Stimulated activated naive CD8-positive, alpha-beta T cell treated with anti-CD3 and anti-CD28 coated beads, Interleukin-15, amount 100 ng/mL, for 72 hours (primary cell): ENCODE results near the gene ACIN1.

Experiments used
- ATAC-seq: fragments of 150-1000 bp; cut with Tn5 transposase; 2 replicates; pipeline ENCODE4 v1.10.0; 2021; ENCODE audit warnings: mild to moderate bottlenecking, moderate library complexity
- DNase-seq, 2 donors: peaks; one replicate each; pipeline ENCODE4 v3.0.0; 2021 to 2022
- H3K27ac Mint-ChIP-seq, 2 donors: one replicate each; pipeline ENCODE4 v1.8.0; 2022; ENCODE audit warnings: mild to moderate bottlenecking in 2 of 2, mixed read lengths in 2 of 2, moderate library complexity in 2 of 2
- H3K27me3 Mint-ChIP-seq: one replicate; pipeline ENCODE4 v1.8.0; 2022; ENCODE audit warnings: mixed read lengths
- H3K4me1 Mint-ChIP-seq: one replicate; pipeline ENCODE4 v1.8.0; 2022; ENCODE audit warnings: mild to moderate bottlenecking, mixed read lengths
- H3K4me3 Mint-ChIP-seq, 2 donors: one replicate each; pipeline ENCODE4 v1.8.0; 2022; ENCODE audit warnings: mild to moderate bottlenecking in 2 of 2, mixed read lengths in 2 of 2, moderate library complexity in 1 of 2
- H3K9me3 Mint-ChIP-seq, 2 donors: one replicate each; pipeline ENCODE4 v1.8.0; 2022; ENCODE audit warnings: mixed read lengths in 2 of 2

ACIN1 gene

DNA sequence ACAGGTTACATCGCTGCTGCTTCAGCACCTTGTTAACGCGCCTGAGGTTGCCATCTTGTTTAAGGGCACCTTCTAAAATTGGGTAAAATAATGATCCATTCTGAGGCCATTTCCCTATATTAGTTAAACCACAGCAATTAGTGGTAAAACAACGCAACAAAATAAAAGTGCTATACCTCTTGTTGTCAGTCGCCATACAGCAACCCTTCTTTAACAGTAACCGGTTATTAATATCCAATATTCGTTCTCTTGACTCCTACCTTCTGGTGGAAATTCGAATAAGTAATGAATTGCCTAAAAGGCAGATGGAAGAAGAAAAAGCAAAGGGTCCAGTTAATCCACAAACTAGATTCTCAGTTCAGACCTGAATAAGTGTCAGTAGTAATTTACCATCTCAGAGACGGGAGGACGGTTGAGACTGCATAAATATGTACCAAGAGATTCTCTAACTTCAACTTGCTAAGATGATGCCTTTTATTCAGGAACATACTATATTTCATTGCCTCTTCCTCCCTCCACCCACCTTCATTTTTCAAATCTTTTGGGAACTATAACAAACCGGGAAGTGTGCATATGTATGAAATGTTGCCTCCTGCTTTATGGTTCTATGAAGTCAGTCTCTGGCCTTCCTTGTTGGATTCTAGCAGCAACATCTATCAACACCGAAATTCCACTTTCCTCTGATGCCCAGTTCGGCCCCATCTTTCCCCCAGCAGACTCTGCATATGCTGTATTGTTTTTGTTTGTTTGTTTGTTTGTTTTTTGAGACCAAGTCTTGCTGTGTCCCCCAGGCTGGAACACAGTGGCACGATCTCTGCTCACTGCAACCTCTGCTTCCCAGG lies 59.4 kb downstream of the ACIN1 start:
- Mint-ChIP-seq H3K9me3 (no peaks in the 10 kb centered on the region), H3K4me3 (peak overlapping the region; percentile 86 to 98), H3K27me3 (no peaks in the 10 kb centered on the region), H3K27ac (peak overlapping the region; percentile 97 to 99), H3K4me1 (peaks cover 36% of the 10 kb centered on the region)
- ATAC-seq (no peak), DNase-seq (no peak)

DNA sequence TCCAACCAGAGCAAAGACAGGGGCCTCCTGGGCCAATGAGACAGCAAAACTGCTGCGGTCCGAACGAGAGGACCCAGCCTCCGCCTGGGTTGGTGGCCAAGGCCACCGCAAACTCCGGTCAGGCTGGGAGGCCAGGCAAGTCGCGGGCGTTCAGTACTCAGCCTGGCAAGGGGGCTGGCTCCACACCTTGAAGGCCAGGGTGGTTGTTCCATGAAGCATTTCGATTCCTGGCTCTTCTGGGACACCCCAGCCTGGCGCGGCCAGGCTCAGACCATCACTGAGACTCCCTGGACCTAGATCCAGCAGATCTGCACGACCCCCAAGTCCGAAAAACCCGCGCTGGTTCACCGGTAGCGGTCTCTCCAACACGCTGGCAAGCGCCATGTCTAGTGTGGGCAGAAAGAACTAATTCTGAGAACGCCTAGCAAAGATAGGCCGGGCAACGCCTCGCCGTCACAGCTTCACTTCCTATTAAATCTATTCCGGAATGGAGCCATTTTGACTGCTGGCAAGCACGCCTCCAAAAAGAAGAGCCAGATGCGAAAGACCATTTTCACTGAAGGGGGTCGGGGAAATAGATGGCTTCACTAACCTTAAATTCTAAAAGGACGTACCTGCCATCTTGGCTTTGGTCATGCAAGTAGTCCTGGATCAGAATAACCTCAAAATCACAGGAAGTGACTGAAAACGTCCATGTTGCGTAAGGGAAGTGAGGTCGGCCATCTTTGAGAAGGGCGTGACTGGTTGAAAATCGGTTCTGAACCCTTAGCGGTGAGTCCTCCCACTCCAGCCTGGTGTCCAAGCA lies 60.2 kb downstream of the ACIN1 start, which contains the start of gene PSMB5:
TSS of gene PSMB5 (minus strand) at position 403 of the 805 bp plus-strand sequence. CDS start at position 384, 19 bp downstream.
- Mint-ChIP-seq H3K9me3 (no peaks in the 10 kb centered on the region), H3K4me3 (peak within 1 kb of the TSS; percentile 86 to 98), H3K27me3 (no peaks in the 10 kb centered on the region), H3K4me1 (peaks cover 36% of the 10 kb centered on the region), H3K27ac (peak within 1 kb of the TSS; percentile 97 to 99)
- ATAC-seq (peak; percentile 97), DNase-seq (peak; percentile 86 to 93)

GRCh38 chr14:23033801-23034497 lies 61.0 kb downstream of the ACIN1 start:
- no peak for DNase-seq
- ATAC-seq: no peak
- H3K4me3 Mint-ChIP-seq: peak overlapping the region; percentile 86 to 98
- peak overlapping the region; percentile 97 to 99 for H3K27ac Mint-ChIP-seq
- no peaks in the 10 kb centered on the region for H3K9me3 Mint-ChIP-seq
- peaks cover 43% of the 10 kb centered on the region for H3K4me1 Mint-ChIP-seq
- H3K27me3 Mint-ChIP-seq: no peaks in the 10 kb centered on the region

DNA sequence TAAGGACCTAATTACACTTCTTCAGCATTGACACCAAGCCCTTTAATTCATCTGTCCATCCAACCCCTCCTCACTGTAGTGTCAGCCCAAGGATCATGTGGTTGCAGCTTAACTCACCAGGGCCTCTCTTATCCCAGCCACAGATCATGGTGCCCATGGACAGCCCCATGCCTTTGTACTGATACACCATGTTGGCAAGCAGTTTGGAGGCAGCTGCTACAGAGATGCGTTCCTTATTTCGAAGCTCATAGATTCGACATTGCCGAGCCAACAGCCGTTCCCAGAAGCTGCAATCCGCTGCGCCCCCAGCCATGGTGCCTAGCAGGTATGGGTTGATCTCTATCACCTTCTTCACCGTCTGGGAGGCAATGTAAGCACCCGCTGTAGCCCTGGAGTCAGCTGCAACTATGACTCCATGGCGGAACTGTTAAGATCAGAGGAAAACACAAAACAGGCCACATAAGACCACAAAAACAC lies 61.6 kb downstream of the ACIN1 start:
- H3K4me3 Mint-ChIP-seq: peak overlapping the region; percentile 86 to 98
- ATAC-seq: no peak
- peak overlapping the region; percentile 59 to 97 for H3K27ac Mint-ChIP-seq
- DNase-seq: no peak
- no peaks in the 10 kb centered on the region for H3K9me3 Mint-ChIP-seq
- H3K4me1 Mint-ChIP-seq: peaks cover 49% of the 10 kb centered on the region
- H3K27me3 Mint-ChIP-seq: no peaks in the 10 kb centered on the region

DNA sequence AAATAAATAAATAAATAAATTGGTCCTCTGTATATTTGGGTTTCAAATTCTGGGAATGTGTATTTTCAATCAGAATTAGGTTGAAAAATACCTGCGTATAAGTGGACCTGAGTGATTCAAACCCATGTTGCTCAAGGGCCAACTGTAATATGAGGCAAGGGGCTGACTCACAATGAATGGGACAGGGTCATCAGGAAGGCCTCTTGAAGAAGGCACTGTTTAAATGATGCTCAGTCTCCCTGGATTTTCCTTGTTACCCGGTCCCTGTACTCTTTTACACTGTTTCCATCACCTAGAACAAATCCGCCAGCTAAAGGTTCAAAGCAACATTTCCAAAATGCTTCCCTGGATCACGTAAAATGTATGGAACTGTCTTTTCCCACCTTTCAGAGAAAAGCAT lies 64.0 kb downstream of the ACIN1 start:
- H3K9me3 Mint-ChIP-seq: no peaks in the 10 kb centered on the region
- H3K4me1 Mint-ChIP-seq: peaks cover 60% of the 10 kb centered on the region
- no peaks in the 10 kb centered on the region for H3K27me3 Mint-ChIP-seq
- H3K27ac Mint-ChIP-seq: peak overlapping the region in 1 of 2 donors; percentile 63
- ATAC-seq (no peak), DNase-seq (no peak)
- no peak overlapping the region for H3K4me3 Mint-ChIP-seq

- ATAC-seq: peak; percentile 71
- no peaks in the 10 kb centered on the region for H3K9me3 Mint-ChIP-seq
- no peak overlapping the region for H3K27ac Mint-ChIP-seq
- H3K4me1 Mint-ChIP-seq: peaks cover 71% of the 10 kb centered on the region
- peak overlapping the region; percentile 22 to 53 for H3K4me3 Mint-ChIP-seq
- H3K27me3 Mint-ChIP-seq: no peaks in the 10 kb centered on the region
- DNase-seq: no peak
Observed at GRCh38 chr14:23028799-23029198, 66.1 kb downstream of the ACIN1 start.

DNA sequence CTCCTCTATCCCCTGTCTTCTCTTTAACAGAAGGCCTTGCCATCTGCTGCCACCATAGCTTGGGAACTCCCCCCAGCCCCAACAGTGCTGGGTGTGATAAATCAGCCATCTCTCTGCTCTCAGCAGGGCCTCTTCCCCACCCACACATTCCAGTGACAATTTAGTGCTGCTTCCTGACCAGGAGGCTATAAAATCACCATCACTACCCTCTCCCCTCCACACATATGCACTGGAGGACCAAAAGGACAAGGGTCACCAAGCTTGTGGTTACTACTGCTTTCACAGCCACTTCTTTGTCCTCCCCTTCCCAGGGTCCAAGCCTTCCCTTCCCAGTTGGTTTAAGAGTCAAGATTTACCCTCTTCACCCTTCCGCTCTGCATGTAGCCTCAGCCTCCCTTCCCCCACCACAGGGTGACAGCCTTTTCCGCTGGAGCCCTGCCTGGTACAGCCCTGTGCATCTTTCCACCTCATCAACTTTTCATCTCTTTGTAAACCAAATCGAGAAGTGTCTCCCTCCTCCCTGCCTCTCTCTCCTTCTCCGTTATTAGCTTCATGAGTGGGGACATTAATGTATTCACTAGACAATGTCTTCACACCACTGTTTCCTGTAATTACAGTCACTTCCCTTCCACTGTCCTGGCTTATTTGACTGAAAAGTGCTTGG lies 69.7 kb downstream of the ACIN1 start:
- no peak for DNase-seq
- Mint-ChIP-seq H3K4me1 (peaks cover 69% of the 10 kb centered on the region), H3K4me3 (peak overlapping the region; percentile 10 to 63), H3K27ac (peak overlapping the region; percentile 51 to 53), H3K27me3 (no peaks in the 10 kb centered on the region), H3K9me3 (no peaks in the 10 kb centered on the region)
- peak; percentile 61 for ATAC-seq

DNA sequence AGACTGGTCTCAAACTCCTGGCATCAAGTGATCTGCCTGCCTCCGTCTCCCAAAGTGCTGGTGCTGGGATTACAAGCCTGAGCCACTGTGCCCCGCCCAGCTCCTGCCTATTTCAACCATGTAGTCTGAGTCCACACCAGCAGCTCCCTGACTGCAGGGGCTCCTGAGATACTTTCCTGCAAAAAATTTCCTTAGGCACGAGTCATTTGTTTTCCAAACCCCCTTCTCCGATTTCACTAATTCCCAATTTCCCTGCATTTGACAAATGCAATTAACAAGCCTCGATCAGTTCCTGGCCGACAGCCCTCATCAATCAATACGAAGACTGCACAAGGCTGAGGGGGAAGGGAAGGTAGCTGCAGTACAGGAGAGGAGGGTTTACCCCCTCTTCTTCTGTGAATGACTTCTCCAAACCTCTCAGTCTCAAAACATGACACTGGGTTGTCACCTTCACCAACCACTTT lies 70.3 kb downstream of the ACIN1 start:
- Mint-ChIP-seq H3K4me3 (peak overlapping the region in 1 of 2 donors; percentile 63), H3K9me3 (no peaks in the 10 kb centered on the region), H3K27ac (peak overlapping the region in 1 of 2 donors; percentile 53), H3K4me1 (peaks cover 69% of the 10 kb centered on the region), H3K27me3 (no peaks in the 10 kb centered on the region)
- ATAC-seq (peak; percentile 63), DNase-seq (no peak)

DNA sequence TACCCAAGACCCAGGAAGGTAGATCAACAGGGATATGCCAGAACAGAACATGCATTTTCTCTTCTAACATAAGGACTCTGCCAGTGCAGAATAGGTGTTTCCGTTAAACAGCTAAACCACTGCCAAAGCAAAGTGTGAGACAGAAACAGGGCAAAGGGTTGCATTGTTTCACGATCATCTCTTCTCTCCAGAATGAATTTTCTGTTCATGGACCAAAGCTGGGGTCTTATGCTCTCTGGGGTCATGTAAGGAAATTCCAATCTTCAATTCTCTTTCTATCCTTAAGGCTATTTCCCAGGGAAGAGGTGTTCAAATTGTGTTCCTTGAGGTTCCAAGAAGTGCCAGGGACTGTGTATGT lies 71.2 kb downstream of the ACIN1 start:
- H3K27me3 Mint-ChIP-seq: no peaks in the 10 kb centered on the region
- DNase-seq (no peak), ATAC-seq (no peak)
- H3K27ac Mint-ChIP-seq: peak overlapping the region in 1 of 2 donors; percentile 21
- H3K4me3 Mint-ChIP-seq: no peak overlapping the region
- H3K4me1 Mint-ChIP-seq: peaks cover 60% of the 10 kb centered on the region
- H3K9me3 Mint-ChIP-seq: no peaks in the 10 kb centered on the region

GRCh38 chr14:23023022-23023794 lies 71.7 kb downstream of the ACIN1 start:
- Mint-ChIP-seq H3K27me3 (no peaks in the 10 kb centered on the region), H3K4me3 (no peak overlapping the region), H3K27ac (peak overlapping the region; percentile 21 to 77), H3K4me1 (peaks cover 55% of the 10 kb centered on the region), H3K9me3 (no peaks in the 10 kb centered on the region)
- no peak for DNase-seq
- ATAC-seq: no peak

GRCh38 chr14:23021889-23022442 lies 73.0 kb downstream of the ACIN1 start:
- Mint-ChIP-seq H3K4me1 (peaks cover 49% of the 10 kb centered on the region), H3K27me3 (no peaks in the 10 kb centered on the region), H3K27ac (no peak overlapping the region), H3K4me3 (no peak overlapping the region), H3K9me3 (no peaks in the 10 kb centered on the region)
- DNase-seq: no peak
- no peak for ATAC-seq

GRCh38 chr14:23021434-23021833 lies 73.5 kb downstream of the ACIN1 start:
- DNase-seq: no peak
- ATAC-seq: no peak
- peaks cover 49% of the 10 kb centered on the region for H3K4me1 Mint-ChIP-seq
- peak overlapping the region in 1 of 2 donors; percentile 13 for H3K27ac Mint-ChIP-seq
- H3K9me3 Mint-ChIP-seq: no peaks in the 10 kb centered on the region
- no peak overlapping the region for H3K4me3 Mint-ChIP-seq
- H3K27me3 Mint-ChIP-seq: no peaks in the 10 kb centered on the region

DNA sequence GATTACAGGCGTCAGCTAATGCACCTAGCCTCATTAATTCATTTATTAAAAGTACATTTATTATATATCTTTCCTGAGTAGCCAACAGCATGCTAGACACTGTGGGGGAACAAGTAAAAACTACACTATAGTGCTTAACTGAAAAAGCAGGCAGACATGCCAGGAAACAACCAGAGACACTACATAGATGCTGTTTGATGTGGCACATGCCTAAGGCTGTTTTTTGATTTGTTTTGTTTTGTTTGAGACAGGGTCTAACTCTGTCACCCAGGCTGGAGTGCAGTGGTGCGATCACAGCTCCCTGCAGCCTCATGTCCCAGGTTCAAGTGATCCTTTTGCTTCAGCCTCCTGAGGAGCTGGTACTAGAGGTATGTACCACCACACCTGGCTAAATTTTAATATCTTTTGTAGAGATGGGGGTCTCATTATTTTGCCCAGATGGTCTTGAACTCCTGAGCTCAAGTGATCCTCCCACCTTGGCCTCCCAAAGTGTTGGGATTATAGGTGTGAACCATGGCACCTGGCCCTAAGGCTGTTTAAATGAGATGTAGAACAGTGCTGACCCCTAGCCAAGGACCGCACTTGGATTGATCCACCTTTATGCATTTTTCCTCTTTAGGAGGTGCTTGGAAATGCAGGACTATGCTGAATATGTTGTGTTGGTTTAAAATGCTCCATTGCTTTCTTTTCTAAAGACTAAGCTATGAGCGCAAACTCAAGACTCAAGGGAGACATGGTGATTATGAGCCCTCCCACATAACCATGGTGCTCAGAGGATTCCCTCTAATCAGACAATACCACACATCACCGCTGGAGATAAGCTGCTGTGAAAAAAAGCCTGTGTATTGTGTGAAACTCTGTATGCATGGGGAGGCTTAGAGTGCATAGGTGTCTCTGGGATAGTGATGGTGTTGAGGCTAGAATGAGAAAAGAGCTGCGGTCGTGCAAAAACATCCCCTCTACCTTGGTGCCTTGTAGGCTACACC lies 74.5 kb downstream of the ACIN1 start:
- Mint-ChIP-seq H3K4me3 (no peak overlapping the region), H3K9me3 (no peaks in the 10 kb centered on the region), H3K27me3 (no peaks in the 10 kb centered on the region), H3K27ac (no peak overlapping the region), H3K4me1 (peaks cover 39% of the 10 kb centered on the region)
- ATAC-seq: peak; percentile 55
- no peak for DNase-seq
